Measurements from ENCODE around the gene FYB1. TPM values are rescaled to one million over a fixed set of nuclear protein-coding genes. Genes with fewer than 3 reads are reported as not detected.

The FYB1 gene
- total and polyA plus RNA-seq, 7 experiments from 2014 or later = 310 to 701 (median 491) TPM

DNA sequence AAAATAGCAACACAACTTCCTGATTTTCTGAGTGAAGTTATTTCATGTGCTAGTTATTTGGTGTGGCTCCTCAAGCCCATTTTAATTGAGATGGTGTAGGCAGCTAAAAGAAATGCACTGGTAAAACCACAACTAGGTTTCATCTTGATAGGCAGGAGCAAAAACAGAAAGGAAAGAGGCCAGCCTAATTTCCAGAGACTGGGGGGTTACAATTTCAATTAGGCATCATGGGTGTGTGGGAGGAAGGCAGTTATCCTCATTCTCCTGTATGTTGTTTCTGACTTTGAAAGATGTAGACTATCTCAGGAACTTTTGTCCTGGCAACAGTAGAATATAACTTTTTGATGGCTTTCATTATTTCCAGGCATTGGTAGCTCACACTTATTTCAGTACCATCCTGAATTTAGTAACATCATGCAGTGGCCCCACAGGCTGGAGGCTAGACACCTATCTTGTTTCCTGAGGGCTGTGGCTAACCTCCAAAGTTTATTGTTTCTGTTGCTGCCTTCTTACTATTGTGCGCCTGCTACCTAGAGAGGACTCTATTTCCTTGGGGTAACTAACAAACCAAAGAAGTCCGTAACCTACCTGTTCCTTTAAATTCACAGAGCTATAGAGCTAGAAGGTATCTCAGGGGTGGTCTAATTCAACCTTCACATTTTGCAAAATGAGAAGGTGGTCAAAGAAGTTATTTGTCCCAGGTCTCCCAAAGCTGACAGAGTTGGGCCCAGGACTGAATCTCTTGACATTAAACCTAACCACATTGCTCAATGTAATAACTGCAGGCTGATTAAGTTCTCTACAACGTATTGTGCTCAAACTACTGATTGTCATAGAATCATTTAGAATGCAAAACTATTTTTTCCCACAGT, 42.4 kb downstream of the FYB1 start:
- intact Hi-C loops (cut with micrococcal nuclease) = loop anchor here (1.0 to 10.0 kb wide), 16 partner anchors 9 to 1508 kb away; partner anchors contain the start of gene RICTOR (in 1 of the 2)
- peak in 6 of 9 donors; percentile 44 to 74 (median 66) for DNase-seq
- peaks cover 6 to 56% (median 45%) of the 10 kb centered on the region in 5 donors for H3K36me3 Mint-ChIP-seq
- H3K27ac Mint-ChIP-seq = peak overlapping the region; percentile 87 to 98 (median 96)
- peaks cover 79 to 98% (median 93%) of the 10 kb centered on the region in 7 donors for H3K4me1 Mint-ChIP-seq
- Histone ChIP-seq H3K9me3 (ENCODE audit: control insufficient read depth in 2 of 3, low read length in 3 of 3) (no peaks in the 10 kb centered on the region), H3K27me3 (ENCODE audit: control insufficient read depth in 2 of 2, insufficient read depth in 2 of 2, low read length in 2 of 2) (no peaks in the 10 kb centered on the region), H3K4me1 (ENCODE audit: control insufficient read depth in 2 of 2, insufficient read depth in 2 of 2, low read length in 2 of 2) (peaks cover 90 to 95% of the 10 kb centered on the region in 2 donors), H3K27ac (ENCODE audit: low read depth, low read length) (peak overlapping the region; percentile 72), H3K36me3 (ENCODE audit: control insufficient read depth in 2 of 3, insufficient read depth in 3 of 3, low read length in 3 of 3) (peaks cover 0 to 5% (median 0%) of the 10 kb centered on the region in 3 experiments), H3K4me3 (ENCODE audit: low read length) (peak overlapping the region; percentile 46)
- no peaks in the 10 kb centered on the region for H3K27me3 Mint-ChIP-seq
- H3K4me3 Mint-ChIP-seq = peak overlapping the region; percentile 58 to 86 (median 80)
- CTCF ChIA-PET = interaction anchor here (0.8 to 9.1 kb wide), 13 partner anchors 9 to 106 kb away, joined by 3 to 85 read pairs (median 6); partner anchors contain the start of gene FYB1
- peak; percentile 71 for ATAC-seq
- H3K9me3 Mint-ChIP-seq = peaks cover 0 to 12% (median 3%) of the 10 kb centered on the region in 11 donors
- POLR2A ChIA-PET = interaction anchor here (0.7 to 22.3 kb wide), 14 partner anchors 8 to 113 kb away, joined by 3 to 679 read pairs (median 4); no protein-coding TSS in a partner anchor

DNA sequence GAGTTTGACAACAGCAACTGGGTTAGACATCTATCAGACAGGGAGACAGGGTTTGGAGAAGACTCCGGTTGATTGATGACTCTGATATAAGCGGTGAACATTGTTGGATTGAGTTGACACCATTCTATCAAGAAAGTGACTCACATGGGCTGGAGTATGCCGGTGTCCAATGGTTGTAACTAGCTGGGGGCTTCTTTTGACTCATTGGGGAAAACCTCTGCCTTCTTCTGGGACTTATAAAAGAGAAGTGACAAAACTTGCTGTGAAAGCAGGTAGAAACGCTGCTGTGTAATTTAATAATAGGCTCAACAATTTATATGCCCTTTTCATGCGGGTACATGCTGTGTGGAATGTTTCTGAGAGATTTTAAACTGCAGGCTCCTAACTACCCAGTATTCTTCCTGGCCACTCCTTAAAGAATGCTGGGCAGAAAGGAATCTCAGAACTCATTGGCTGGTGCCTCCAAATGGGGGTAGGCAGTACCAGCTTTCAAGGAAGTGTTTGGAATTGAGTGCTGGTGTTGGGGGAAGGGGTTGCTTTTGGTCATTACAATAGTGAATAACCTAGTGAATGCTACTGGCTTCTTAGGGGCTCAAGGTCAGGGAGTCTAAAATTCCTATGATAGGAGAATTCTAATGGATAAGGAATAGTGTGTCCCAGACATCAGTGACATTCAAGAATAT, 43.9 kb downstream of the FYB1 start:
- Histone ChIP-seq H3K4me3 (ENCODE audit: low read length) (peak overlapping the region; percentile 18), H3K9me3 (ENCODE audit: control insufficient read depth in 2 of 3, low read length in 3 of 3) (no peaks in the 10 kb centered on the region), H3K36me3 (ENCODE audit: control insufficient read depth in 2 of 3, insufficient read depth in 3 of 3, low read length in 3 of 3) (peaks cover 0 to 6% (median 0%) of the 10 kb centered on the region in 3 experiments), H3K27ac (ENCODE audit: low read depth, low read length) (peak overlapping the region; percentile 72), H3K27me3 (ENCODE audit: control insufficient read depth in 2 of 2, insufficient read depth in 2 of 2, low read length in 2 of 2) (no peaks in the 10 kb centered on the region), H3K4me1 (ENCODE audit: control insufficient read depth in 2 of 2, insufficient read depth in 2 of 2, low read length in 2 of 2) (peaks cover 83 to 93% of the 10 kb centered on the region in 2 donors)
- no peak for ATAC-seq
- DNase-seq = peak in 1 of 9 donors; percentile 50
- Mint-ChIP-seq H3K27me3 (no peaks in the 10 kb centered on the region), H3K9me3 (peaks cover 0 to 16% (median 3%) of the 10 kb centered on the region in 11 donors), H3K4me1 (peaks cover 80 to 98% (median 94%) of the 10 kb centered on the region in 7 donors), H3K27ac (peak overlapping the region; percentile 87 to 98 (median 95)), H3K4me3 (peak overlapping the region; percentile 49 to 86 (median 76)), H3K36me3 (peaks cover 14 to 61% (median 49%) of the 10 kb centered on the region in 5 donors)
- POLR2A ChIA-PET = interaction anchor here (0.6 to 22.3 kb wide), 13 partner anchors 11 to 108 kb away, joined by 3 to 679 read pairs (median 6); no protein-coding TSS in a partner anchor
- CTCF ChIA-PET = interaction anchor here (1.0 to 9.1 kb wide), 9 partner anchors 7 to 108 kb away, joined by 3 to 85 read pairs (median 8); partner anchors contain the start of gene FYB1
- intact Hi-C loops (cut with micrococcal nuclease) = loop anchor here (5.0 to 10.0 kb wide), 4 partner anchors 103 to 1509 kb away; partner anchors contain the start of gene RICTOR (in 1 of the 2)

DNA sequence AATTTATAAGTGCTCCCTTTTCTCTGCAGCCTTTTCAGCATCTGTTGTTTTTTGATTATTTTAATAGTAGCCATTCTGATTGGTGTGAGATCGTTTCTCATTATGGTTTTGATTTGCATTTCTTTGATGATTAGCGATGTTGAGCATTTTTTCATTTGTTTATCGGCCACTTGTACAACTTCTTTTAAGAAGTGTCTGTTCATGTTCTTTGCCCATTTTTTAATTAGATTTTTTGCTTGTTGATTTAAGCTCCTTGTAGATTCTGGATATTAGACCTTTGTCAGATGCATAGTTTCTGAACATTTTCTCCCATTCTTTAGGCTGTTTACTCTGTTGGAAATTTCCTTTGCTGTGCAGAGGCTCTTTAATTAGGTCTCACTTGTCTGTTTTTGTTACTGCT, 46.3 kb downstream of the FYB1 start:
- Mint-ChIP-seq H3K27ac (peak overlapping the region in 8 of 9 donors; percentile 44 to 98 (median 96)), H3K27me3 (no peaks in the 10 kb centered on the region), H3K4me3 (peak overlapping the region in 8 of 10 donors; percentile 3 to 86 (median 71)), H3K9me3 (peaks cover 0 to 16% (median 3%) of the 10 kb centered on the region in 11 donors), H3K36me3 (peaks cover 17 to 66% (median 60%) of the 10 kb centered on the region in 5 donors), H3K4me1 (peaks cover 76 to 98% (median 92%) of the 10 kb centered on the region in 7 donors)
- Histone ChIP-seq H3K9me3 (ENCODE audit: control insufficient read depth in 2 of 3, low read length in 3 of 3) (no peaks in the 10 kb centered on the region), H3K36me3 (ENCODE audit: control insufficient read depth in 2 of 3, insufficient read depth in 3 of 3, low read length in 3 of 3) (peaks cover 0 to 12% (median 0%) of the 10 kb centered on the region in 3 experiments), H3K4me1 (ENCODE audit: control insufficient read depth in 2 of 2, insufficient read depth in 2 of 2, low read length in 2 of 2) (peaks cover 75 to 89% of the 10 kb centered on the region in 2 donors), H3K4me3 (ENCODE audit: low read length) (no peak overlapping the region), H3K27ac (ENCODE audit: low read depth, low read length) (peak overlapping the region; percentile 72), H3K27me3 (ENCODE audit: control insufficient read depth in 2 of 2, insufficient read depth in 2 of 2, low read length in 2 of 2) (no peaks in the 10 kb centered on the region)
- intact Hi-C loops (cut with micrococcal nuclease) = loop anchor here (10.0 kb wide), 3 partner anchors 1212 to 1512 kb away; no protein-coding TSS in a partner anchor
- DNase-seq = no peak
- ChIA-PET POLR2A (interaction anchor here (0.6 to 22.3 kb wide), 6 partner anchors 9 to 84 kb away, joined by 3 to 679 read pairs (median 4); no protein-coding TSS in a partner anchor), CTCF (interaction anchor here (1.0 to 1.1 kb wide), 2 partner anchors 8 to 46 kb away, joined by 3 read pairs; partner anchors contain the start of gene FYB1)
- no peak for ATAC-seq

DNA sequence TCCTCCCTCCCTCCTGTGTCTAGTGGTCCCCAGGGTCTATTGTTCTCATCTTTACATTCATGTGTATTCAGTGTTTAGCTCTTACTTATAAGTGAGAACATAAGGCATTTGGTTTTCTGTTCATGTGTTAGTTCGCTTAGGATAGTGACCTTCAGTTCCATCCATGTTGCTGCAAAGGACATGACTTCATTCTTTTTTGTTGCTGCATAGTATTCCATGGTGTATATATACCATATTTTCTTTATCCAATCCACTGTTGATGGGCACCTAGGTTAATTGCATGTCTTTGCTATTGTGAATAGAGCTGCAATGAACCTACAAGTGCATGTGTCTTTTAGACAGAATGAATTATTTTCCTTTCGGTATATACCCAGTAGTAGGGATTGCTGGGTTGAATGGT, 46.8 kb downstream of the FYB1 start:
- ATAC-seq (no peak), DNase-seq (no peak)
- POLR2A ChIA-PET = interaction anchor here (1.0 to 22.3 kb wide), 5 partner anchors 10 to 52 kb away, joined by 4 to 679 read pairs (median 5); no protein-coding TSS in a partner anchor
- Histone ChIP-seq H3K9me3 (ENCODE audit: control insufficient read depth in 2 of 3, low read length in 3 of 3) (no peaks in the 10 kb centered on the region), H3K36me3 (ENCODE audit: control insufficient read depth in 2 of 3, insufficient read depth in 3 of 3, low read length in 3 of 3) (peaks cover 0 to 12% (median 0%) of the 10 kb centered on the region in 3 experiments), H3K4me3 (ENCODE audit: low read length) (no peak overlapping the region), H3K27me3 (ENCODE audit: control insufficient read depth in 2 of 2, insufficient read depth in 2 of 2, low read length in 2 of 2) (no peaks in the 10 kb centered on the region), H3K27ac (ENCODE audit: low read depth, low read length) (peak overlapping the region; percentile 72), H3K4me1 (ENCODE audit: control insufficient read depth in 2 of 2, insufficient read depth in 2 of 2, low read length in 2 of 2) (peaks cover 77 to 88% of the 10 kb centered on the region in 2 donors)
- CTCF ChIA-PET = interaction anchor here (0.9 to 1.1 kb wide), 2 partner anchors 8 kb away, joined by 3 read pairs; no protein-coding TSS in a partner anchor
- no peaks in the 10 kb centered on the region for H3K27me3 Mint-ChIP-seq
- peaks cover 77 to 98% (median 92%) of the 10 kb centered on the region in 7 donors for H3K4me1 Mint-ChIP-seq
- peak overlapping the region in 8 of 9 donors; percentile 44 to 98 (median 96) for H3K27ac Mint-ChIP-seq
- H3K4me3 Mint-ChIP-seq = peak overlapping the region in 7 of 10 donors; percentile 3 to 86 (median 67)
- intact Hi-C loops (cut with micrococcal nuclease) = loop anchor here (10.0 kb wide), 3 partner anchors 1212 to 1512 kb away; no protein-coding TSS in a partner anchor
- H3K9me3 Mint-ChIP-seq = peaks cover 0 to 16% (median 3%) of the 10 kb centered on the region in 11 donors
- peaks cover 17 to 68% (median 63%) of the 10 kb centered on the region in 5 donors for H3K36me3 Mint-ChIP-seq

DNA sequence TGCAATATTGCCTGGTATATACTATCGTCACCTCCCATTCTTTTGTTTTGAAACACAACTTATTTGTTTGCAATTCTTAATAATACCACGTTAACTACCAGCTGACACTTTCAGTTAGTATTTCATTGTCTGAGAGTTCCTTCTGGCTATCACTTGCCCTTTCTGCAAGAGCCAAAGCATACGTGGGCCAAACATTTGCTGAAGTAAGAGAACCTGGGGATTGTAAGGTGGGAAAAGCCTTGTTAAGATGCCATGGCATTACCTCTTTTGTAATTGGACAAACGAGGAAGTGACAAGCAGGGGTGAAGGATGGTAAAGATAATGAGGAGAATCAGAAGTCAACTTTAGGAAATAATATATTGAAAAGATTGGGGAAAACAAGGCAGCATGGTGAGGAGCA, 47.7 kb downstream of the FYB1 start:
- ATAC-seq = no peak
- peaks cover 78 to 82% of the 10 kb centered on the region in 2 donors for H3K4me1 ChIP-seq (ENCODE audit: control insufficient read depth in 2 of 2, insufficient read depth in 2 of 2, low read length in 2 of 2)
- peak overlapping the region; percentile 3 for H3K27ac ChIP-seq (ENCODE audit: low read depth, low read length)
- Mint-ChIP-seq H3K27me3 (no peaks in the 10 kb centered on the region), H3K27ac (peak overlapping the region; percentile 19 to 98 (median 93)), H3K4me3 (peak overlapping the region; percentile 6 to 82 (median 54)), H3K4me1 (peaks cover 76 to 99% (median 92%) of the 10 kb centered on the region in 7 donors), H3K9me3 (peaks cover 0 to 16% (median 3%) of the 10 kb centered on the region in 11 donors), H3K36me3 (peaks cover 17 to 71% (median 69%) of the 10 kb centered on the region in 5 donors)
- CTCF ChIA-PET = interaction anchor here (0.9 to 2.3 kb wide), 2 partner anchors 9 to 46 kb away, joined by 3 to 10 read pairs; no protein-coding TSS in a partner anchor
- H3K4me3 ChIP-seq (ENCODE audit: low read length) = no peak overlapping the region
- no peaks in the 10 kb centered on the region for H3K27me3 ChIP-seq (ENCODE audit: control insufficient read depth in 2 of 2, insufficient read depth in 2 of 2, low read length in 2 of 2)
- intact Hi-C loops (cut with micrococcal nuclease) = loop anchor here (10.0 kb wide), 3 partner anchors 1213 to 1513 kb away; no protein-coding TSS in a partner anchor
- H3K9me3 ChIP-seq (ENCODE audit: control insufficient read depth in 2 of 3, low read length in 3 of 3) = no peaks in the 10 kb centered on the region
- no peak for DNase-seq
- H3K36me3 ChIP-seq (ENCODE audit: control insufficient read depth in 2 of 3, insufficient read depth in 3 of 3, low read length in 3 of 3) = peaks cover 0 to 12% (median 0%) of the 10 kb centered on the region in 3 experiments
- POLR2A ChIA-PET = interaction anchor here (3.2 to 22.3 kb wide), 3 partner anchors 11 to 24 kb away, joined by 12 to 679 read pairs (median 14); no protein-coding TSS in a partner anchor

Measured in naive thymus-derived CD4-positive, alpha-beta T cell (primary cell).